Nephron progenitor cell (in vitro differentiated cells): Measurements from ENCODE around the gene RPS23.
A peak's percentile ranks its signal among the peaks of the same experiment; 100 is the strongest.

Experiments used
- DNase-seq: peaks from one replicate; pipeline ENCODE4 v3.0.0; 2021
- H3K27ac Mint-ChIP-seq: 2 replicates; pipeline ENCODE4 v1.8.0; 2021; ENCODE audit warnings: mild to moderate bottlenecking, moderate library complexity, mixed read lengths
- H3K27me3 Mint-ChIP-seq: 2 replicates; pipeline ENCODE4 v1.8.0; 2021; ENCODE audit warnings: mild to moderate bottlenecking, low read depth, mixed read lengths; ENCODE audit not compliant: poor library complexity
- H3K36me3 Mint-ChIP-seq: 2 replicates; pipeline ENCODE4 v1.8.0; 2021; ENCODE audit warnings: low read depth, mixed read lengths
- H3K4me1 Mint-ChIP-seq: 2 replicates; pipeline ENCODE4 v1.8.0; 2021; ENCODE audit warnings: mixed read lengths
- H3K4me3 Mint-ChIP-seq: 2 replicates; pipeline ENCODE4 v1.8.0; 2021; ENCODE audit warnings: mild to moderate bottlenecking, moderate library complexity, mixed read lengths
- H3K9me3 Mint-ChIP-seq: 2 replicates; pipeline ENCODE4 v1.8.0; 2021; ENCODE audit warnings: mild to moderate bottlenecking, moderate library complexity, mixed read lengths
- TF ChIP-seq, protein P1 (sequence below): fragments of 200-600 bp; sonication (generic); IDR thresholded peaks from 2 replicates; pipeline ENCODE4 v1.5.0; 2021; ENCODE audit warnings: antibody characterized with exemption

The RPS23 gene

GRCh38 chr5:82246960-82247574 lies 31.1 kb downstream of the RPS23 start:
- Mint-ChIP-seq H3K4me3 (no peak overlapping the region), H3K27me3 (no peaks in the 10 kb centered on the region), H3K36me3 (peaks cover 27% of the 10 kb centered on the region), H3K27ac (no peak overlapping the region), H3K4me1 (no peaks in the 10 kb centered on the region), H3K9me3 (peaks cover 20% of the 10 kb centered on the region)
- no peak for DNase-seq
- TF ChIP-seq, protein P1, sequence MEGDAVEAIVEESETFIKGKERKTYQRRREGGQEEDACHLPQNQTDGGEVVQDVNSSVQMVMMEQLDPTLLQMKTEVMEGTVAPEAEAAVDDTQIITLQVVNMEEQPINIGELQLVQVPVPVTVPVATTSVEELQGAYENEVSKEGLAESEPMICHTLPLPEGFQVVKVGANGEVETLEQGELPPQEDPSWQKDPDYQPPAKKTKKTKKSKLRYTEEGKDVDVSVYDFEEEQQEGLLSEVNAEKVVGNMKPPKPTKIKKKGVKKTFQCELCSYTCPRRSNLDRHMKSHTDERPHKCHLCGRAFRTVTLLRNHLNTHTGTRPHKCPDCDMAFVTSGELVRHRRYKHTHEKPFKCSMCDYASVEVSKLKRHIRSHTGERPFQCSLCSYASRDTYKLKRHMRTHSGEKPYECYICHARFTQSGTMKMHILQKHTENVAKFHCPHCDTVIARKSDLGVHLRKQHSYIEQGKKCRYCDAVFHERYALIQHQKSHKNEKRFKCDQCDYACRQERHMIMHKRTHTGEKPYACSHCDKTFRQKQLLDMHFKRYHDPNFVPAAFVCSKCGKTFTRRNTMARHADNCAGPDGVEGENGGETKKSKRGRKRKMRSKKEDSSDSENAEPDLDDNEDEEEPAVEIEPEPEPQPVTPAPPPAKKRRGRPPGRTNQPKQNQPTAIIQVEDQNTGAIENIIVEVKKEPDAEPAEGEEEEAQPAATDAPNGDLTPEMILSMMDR, result no peak

GRCh38 chr5:82244854-82245635 lies 33.1 kb downstream of the RPS23 start:
- H3K4me1 Mint-ChIP-seq, result no peaks in the 10 kb centered on the region
- DNase-seq, result no peak
- H3K9me3 Mint-ChIP-seq, result peaks cover 20% of the 10 kb centered on the region
- no peak overlapping the region for H3K27ac Mint-ChIP-seq
- peaks cover 21% of the 10 kb centered on the region for H3K36me3 Mint-ChIP-seq
- TF ChIP-seq, protein P1, result no peak
- no peak overlapping the region for H3K4me3 Mint-ChIP-seq
- no peaks in the 10 kb centered on the region for H3K27me3 Mint-ChIP-seq

- no peaks in the 10 kb centered on the region for H3K4me1 Mint-ChIP-seq
- H3K9me3 Mint-ChIP-seq, result peaks cover 20% of the 10 kb centered on the region
- no peaks in the 10 kb centered on the region for H3K27me3 Mint-ChIP-seq
- peaks cover 21% of the 10 kb centered on the region for H3K36me3 Mint-ChIP-seq
- DNase-seq, result no peak
- no peak overlapping the region for H3K4me3 Mint-ChIP-seq
- TF ChIP-seq, protein P1, result no peak
- H3K27ac Mint-ChIP-seq, result no peak overlapping the region
These were observed 34.0 kb downstream of the RPS23 start for GRCh38 chr5:82244151-82244550.

DNA sequence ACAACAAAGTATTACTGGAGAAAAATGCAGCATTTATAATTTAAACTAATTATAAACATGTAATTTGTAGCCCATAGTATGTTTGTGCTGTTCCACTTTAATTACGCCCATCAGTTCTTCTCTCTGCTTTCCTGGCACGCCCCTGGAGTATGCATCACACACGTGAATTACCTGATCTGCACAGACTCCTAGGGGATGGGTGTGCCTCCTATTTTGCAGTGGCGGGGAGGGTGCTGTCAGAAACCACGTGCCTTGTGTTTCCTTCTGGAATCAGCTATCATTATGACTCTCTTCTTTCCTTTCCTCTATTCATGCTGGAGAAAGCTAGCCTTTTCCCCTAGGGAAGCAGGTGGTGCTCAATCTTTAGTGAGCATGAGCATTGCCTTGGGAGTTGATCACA lies 43.3 kb downstream of the RPS23 start:
- H3K27me3 Mint-ChIP-seq, result no peaks in the 10 kb centered on the region
- H3K36me3 Mint-ChIP-seq, result no peaks in the 10 kb centered on the region
- no peak for DNase-seq
- TF ChIP-seq, protein P1, result no peak
- H3K4me3 Mint-ChIP-seq, result no peak overlapping the region
- no peaks in the 10 kb centered on the region for H3K4me1 Mint-ChIP-seq
- H3K9me3 Mint-ChIP-seq, result no peaks in the 10 kb centered on the region
- no peak overlapping the region for H3K27ac Mint-ChIP-seq

- TF ChIP-seq, protein P1, result peak; percentile 96
- Mint-ChIP-seq H3K4me1 (peaks cover 10% of the 10 kb centered on the region), H3K9me3 (no peaks in the 10 kb centered on the region), H3K27me3 (no peaks in the 10 kb centered on the region), H3K36me3 (no peaks in the 10 kb centered on the region), H3K27ac (no peak overlapping the region), H3K4me3 (no peak overlapping the region)
- DNase-seq, result peak; percentile 74
These were observed 52.5 kb downstream of the RPS23 start for GRCh38 chr5:82225525-82226172.
